EL (cell line): Measurements from ENCODE around the gene SEMA5A.
"Not testable (repeated sequence)": the region's sequence is repeated elsewhere in the genome, so short reads cannot be mapped to it uniquely, and the experiment has no call there.

Experiments
- DNase-seq: peaks from one replicate; pipeline ENCODE4 v3.0.0-alpha.2; 2016

The SEMA5A gene

GRCh38 chr5:9390113-9390512 lies 155.8 kb downstream of the SEMA5A start:
- no peak for DNase-seq

DNA sequence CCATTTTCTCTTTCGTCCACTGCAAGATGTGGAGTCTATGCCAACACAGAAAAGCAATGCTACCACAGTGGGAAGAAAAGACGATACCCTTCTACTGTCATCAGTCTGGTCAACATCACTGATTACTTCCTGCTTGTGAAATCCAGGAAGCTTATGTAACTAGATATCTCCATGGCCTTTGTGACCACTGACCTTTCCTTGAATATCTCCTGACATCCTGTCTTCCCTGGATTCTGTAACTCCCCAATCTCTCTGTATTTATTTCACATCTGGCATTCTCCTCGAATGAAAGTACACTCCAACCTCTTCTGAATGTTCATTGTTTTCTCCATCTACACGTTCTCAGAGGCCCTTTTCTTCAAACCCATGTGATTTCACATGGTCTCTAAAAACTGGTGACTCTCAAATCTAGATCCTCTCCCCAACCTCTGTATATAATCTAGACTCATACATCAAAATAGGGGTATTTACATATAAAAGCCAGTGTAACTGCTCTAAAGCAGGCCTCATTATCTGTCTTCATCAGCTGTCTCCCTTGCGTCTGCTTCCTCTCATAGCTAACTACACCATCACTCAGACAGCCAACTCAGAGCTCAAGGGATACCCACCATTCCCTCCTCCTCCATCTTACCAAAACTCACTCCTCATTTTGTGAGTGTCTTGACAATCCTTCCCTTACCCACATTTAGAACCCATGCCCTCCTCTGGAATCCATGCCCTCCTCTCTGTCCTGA lies 156.8 kb downstream of the SEMA5A start:
- DNase-seq, result no peak

DNA sequence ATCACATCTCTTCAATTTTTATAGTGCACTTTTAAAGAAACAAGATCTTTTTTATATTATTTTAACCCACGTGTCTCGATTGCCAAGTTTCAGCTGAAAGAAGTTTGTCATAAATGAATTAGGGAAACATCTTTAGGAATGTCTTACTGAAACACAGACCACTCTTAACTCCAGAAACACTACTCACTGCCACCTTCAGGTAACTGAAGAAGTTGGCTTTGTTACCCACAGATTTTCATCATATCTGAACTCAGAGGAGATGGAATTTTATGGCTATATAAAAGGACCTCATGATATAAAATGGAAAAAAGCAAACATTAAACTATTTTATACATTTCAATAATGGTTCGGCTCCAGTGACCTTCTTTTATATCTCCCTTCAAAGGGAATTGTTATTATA lies 158.0 kb downstream of the SEMA5A start:
- DNase-seq, result no peak

DNA sequence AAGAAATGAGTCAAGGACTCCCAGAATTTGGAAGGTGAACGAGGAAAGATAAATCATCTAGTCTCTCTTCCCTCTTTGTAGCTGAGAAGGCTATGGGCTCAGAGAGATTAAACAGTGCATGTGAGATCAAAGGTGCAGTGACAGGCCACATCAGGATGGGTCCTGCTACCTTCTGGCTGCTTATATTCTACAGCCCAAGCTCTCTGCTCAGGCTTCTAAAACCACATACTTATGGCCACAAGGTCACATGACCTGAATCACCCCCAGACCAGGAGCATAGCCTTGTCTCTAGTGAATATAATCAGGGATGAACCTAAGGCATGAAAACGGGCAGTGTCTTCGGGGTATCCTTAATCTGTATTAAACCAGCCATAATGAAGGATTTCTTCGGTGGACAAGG lies 158.9 kb downstream of the SEMA5A start:
- DNase-seq, result no peak

DNA sequence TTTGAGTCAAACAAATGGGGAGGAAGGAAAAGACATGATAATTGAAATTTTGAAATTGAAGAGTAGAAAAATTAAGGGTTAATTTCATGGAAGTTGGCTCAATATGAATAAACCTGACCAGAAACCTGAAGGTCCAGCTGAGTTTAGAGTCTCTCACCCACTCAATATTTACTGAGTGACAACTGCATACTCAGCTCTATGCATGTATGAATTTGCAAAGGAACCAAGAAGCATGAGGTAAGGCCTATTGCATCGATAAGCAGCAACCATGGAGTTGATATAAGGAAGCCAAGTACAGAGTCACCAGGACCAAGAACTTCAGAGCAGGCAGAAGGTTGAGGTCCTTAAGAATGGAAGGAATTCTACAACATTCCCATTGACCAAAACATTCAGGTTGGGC lies 163.4 kb downstream of the SEMA5A start:
- DNase-seq, result no peak

DNA sequence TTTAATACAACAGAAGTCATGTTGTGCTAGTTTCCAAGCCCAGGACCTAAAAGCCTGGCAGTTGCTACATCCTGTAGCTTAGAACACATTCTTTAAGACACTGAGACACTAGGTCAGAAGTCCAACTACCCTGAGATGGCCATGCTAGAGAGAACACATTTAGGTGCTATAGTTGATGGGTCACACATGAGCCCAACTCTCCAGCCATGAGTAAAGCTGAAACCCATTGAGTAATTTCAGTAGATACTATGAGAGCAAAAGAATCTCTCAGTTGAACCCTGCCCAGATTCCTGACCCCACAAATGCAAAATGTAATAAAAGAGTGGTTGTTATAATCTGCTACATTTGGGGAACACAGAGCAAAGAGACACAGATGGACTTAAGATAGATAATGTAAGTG lies 164.4 kb downstream of the SEMA5A start:
- no peak for DNase-seq

DNA sequence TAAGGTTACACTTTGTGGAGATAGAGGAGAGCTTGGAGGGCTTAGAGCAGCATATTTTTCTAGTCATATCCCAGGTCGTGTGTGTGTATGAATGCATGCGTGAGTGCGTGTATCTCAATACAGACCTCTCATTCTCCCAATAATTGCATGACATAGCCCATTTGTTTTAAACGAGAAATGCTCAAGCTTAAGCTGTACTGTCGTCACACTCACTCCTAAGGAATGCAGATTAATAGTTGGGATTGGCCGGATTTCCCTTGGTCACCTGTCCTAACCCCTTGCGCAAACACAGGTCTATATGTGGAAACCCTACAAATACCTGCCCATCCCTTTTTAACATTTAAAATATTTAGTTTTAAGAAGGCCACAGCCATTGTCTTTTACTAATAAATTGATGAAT lies 165.8 kb downstream of the SEMA5A start:
- no peak for DNase-seq

GRCh38 chr5:9376363-9377117 lies 169.3 kb downstream of the SEMA5A start:
- DNase-seq, result no peak

DNA sequence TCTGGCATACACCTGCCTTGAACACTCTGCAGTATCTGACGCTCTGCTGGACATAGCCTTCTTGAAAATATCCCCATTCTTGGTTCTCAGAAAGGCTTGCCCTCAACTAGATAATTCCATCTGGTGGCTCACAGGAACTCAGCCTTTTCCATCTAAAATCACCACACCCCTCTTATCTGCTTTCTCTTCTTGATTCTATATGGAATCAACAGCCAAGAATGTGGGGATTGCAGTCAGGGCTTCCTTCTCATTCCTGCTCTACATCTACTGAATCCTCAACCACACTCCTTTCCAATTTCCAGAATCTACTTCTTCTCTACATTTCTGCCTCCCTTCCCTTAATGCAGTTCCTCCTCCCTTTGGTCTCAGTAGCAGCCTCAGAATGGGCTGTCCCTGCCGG lies 170.1 kb downstream of the SEMA5A start:
- no peak for DNase-seq

DNA sequence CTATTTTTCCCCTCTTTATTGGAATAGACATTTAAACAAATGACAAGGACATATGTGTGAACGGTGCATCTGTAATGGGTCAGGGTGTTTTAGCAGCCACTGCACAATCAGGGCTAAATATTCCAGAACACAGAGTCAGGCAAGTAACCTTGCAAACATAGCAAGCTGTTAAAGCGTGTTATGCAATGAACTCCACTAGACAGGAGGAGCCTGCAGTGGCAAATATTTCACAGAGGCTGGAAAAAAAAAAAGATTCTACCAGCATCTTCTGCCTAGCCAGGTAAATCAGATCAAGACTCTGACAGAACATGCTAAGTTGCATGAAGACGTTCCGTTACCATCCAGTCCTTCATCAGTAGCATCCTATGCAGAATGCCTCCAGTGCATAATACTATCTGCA lies 171.8 kb downstream of the SEMA5A start:
- DNase-seq, result no peak

GRCh38 chr5:9373571-9373970 lies 172.3 kb downstream of the SEMA5A start:
- no peak for DNase-seq

- DNase-seq, result peak; percentile 20
Observed at GRCh38 chr5:9370256-9370655, 175.6 kb downstream of the SEMA5A start.

DNA sequence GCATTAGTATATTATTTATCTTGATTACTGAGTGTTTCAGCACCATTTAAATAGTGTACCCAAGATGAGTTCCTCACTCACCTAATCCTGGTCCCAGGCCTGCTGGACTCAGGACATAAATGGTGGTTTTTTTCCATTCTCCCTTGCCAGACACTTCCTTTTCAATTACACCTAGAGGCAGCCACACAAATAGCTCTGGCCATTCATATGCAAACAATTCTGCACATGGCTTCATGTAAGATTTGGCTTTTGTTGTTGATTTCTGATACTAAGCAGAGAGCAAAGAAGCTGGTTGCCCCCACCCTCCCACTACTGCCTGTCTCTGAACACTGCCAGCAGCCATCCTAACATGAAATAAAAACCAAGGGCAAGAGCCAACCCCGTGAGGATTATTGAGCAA lies 180.4 kb downstream of the SEMA5A start:
- no peak for DNase-seq

DNA sequence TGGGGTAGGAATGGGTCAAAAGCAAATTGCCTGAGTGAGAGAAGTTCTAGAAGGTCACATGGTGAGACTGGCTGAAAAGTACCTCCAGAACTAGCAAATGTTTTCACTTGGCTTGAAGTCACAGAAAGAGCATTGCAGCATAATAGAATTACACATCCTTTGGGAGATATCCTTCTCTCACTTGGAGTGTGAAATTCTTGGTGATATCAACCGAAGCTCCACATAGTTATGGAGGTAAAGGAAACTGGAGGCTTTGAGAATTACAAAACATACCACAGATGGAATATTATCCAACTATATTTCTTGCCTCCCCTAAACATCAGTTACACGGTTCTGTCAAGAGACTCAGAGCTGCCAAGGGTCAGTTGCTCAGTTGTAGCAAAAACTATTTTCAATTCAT lies 182.4 kb downstream of the SEMA5A start:
- DNase-seq, result no peak

- no peak for DNase-seq
Observed at GRCh38 chr5:9363026-9363425, 182.8 kb downstream of the SEMA5A start.

DNA sequence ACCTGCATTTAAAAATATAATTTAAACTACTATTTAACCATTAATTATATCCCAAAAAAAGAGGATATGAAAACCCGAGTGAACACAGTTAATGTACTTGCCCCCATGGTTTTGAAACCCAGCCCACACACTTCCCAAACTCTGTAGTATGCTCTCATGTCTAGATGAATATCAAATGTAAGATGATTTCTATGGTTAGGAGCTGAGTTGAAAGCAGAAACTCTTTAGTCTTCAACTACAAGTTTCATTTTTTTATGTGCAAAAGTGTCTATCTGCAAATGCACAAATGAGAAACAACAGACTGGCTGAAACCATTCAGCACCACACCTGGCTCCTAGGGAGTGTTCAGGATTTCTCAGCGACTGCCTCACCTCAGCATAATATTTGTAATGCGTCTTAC lies 183.3 kb downstream of the SEMA5A start:
- DNase-seq, result no peak

- peak; percentile 76 for DNase-seq
Observed at GRCh38 chr5:9361835-9362234, 184.0 kb downstream of the SEMA5A start.

- DNase-seq, result peak; percentile 82
Observed at GRCh38 chr5:9358961-9359685, 186.8 kb downstream of the SEMA5A start.

DNA sequence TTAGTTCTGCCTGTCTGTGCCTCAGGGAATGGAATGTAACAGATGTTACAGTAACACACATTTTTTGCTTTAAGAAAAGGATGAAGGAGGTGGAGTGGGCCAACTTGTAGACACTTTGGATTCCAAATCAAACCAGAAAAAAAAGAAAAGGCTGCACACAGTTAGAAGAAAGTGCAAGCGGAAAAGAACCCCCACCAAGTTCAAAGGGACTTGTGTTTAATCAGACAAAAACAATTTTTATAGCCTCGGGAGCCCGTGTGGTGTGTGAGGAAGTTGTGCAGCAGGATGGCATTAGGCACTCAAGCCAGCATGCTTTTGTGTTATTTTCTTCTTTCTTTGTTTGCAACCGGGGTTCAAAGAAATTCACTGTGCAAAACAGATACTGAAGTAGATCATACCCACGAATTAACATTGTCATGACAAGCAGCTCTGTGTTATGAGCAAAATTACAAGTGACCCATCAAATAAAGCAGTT lies 189.5 kb downstream of the SEMA5A start:
- DNase-seq, result no peak

GRCh38 chr5:9354336-9355081 lies 191.4 kb downstream of the SEMA5A start:
- no peak for DNase-seq

GRCh38 chr5:9353048-9353447 lies 192.8 kb downstream of the SEMA5A start:
- not testable (repeated sequence) for DNase-seq

DNA sequence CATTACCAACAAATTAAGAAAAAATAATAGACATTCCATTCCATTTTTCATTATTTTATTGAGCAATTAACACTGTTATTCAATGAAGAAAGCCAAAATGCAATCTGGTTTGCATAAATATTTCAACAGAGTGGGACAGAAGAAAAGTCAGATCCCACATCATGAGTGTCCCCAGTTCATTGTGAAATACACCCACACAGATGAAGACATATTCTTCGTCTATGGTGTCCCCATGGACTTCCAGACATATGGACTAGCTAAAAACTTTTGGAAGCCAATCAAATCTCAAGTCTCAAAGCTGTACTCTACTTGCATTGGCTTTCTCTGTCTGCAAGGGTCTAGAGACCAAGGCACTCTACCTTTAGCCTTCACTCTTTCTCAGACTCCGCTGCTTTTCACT lies 194.3 kb downstream of the SEMA5A start:
- no peak for DNase-seq

GRCh38 chr5:9350301-9350797 lies 195.5 kb downstream of the SEMA5A start:
- DNase-seq, result peak; percentile 83
